ENCODE results near the gene ALG9. TPM values are rescaled to one million over a fixed set of nuclear protein-coding genes. Genes with fewer than 3 reads are reported as not detected.

The ALG9 gene
- total RNA-seq, 2 donors from 2014 or later: 25.3 to 26.6 TPM

- Histone ChIP-seq H3K9ac (ENCODE audit: extremely low read depth, low read length, poor library complexity, severe bottlenecking) (no peak overlapping the region), H3K4me3 (ENCODE audit: low read length) (no peak overlapping the region), H3K4me1 (ENCODE audit: control insufficient read depth, insufficient read depth, low read length) (no peaks in the 10 kb centered on the region), H3K36me3 (ENCODE audit: control insufficient read depth, insufficient read depth, low read length) (peaks cover 35% of the 10 kb centered on the region), H3K27me3 (ENCODE audit: control insufficient read depth, insufficient read depth, low read length, poor library complexity, severe bottlenecking) (no peaks in the 10 kb centered on the region), H3K27ac (ENCODE audit: low read depth, low read length) (no peak overlapping the region), H3K9me3 (ENCODE audit: control insufficient read depth, low read length) (peaks cover 3% of the 10 kb centered on the region)
- WGBS, 2 experiments (ENCODE audit: insufficient coverage in 1 of 2, insufficient read length in 1 of 2): 100% methylated on average over 1 of the region's 2 CpGs; no CpG with 5 or more reads in 1 of the 2 experiments
- Mint-ChIP-seq H3K27ac (no peak overlapping the region), H3K27me3 (ENCODE audit: insufficient read depth) (no peaks in the 10 kb centered on the region), H3K4me3 (no peak overlapping the region), H3K4me1 (peaks cover 1% of the 10 kb centered on the region), H3K36me3 (ENCODE audit: low read depth) (peaks cover 24% of the 10 kb centered on the region), H3K9me3 (no peaks in the 10 kb centered on the region)
- DNase-seq: no peak
- TF ChIP-seq CTCF (conservative IDR thresholded peaks at IDR 0.05): no peak
Observed at GRCh38 chr11:111852103-111852502, 19.3 kb downstream of the ALG9 start.

GRCh38 chr11:111851636-111852035 lies 19.7 kb downstream of the ALG9 start:
- H3K9ac ChIP-seq (ENCODE audit: extremely low read depth, low read length, poor library complexity, severe bottlenecking): no peak overlapping the region
- H3K4me1 Mint-ChIP-seq: peaks cover 6% of the 10 kb centered on the region
- no peaks in the 10 kb centered on the region for H3K27me3 Mint-ChIP-seq (ENCODE audit: insufficient read depth)
- H3K36me3 ChIP-seq (ENCODE audit: control insufficient read depth, insufficient read depth, low read length): peaks cover 34% of the 10 kb centered on the region
- H3K27ac Mint-ChIP-seq: no peak overlapping the region
- peaks cover 23% of the 10 kb centered on the region for H3K36me3 Mint-ChIP-seq (ENCODE audit: low read depth)
- no peak overlapping the region for H3K27ac ChIP-seq (ENCODE audit: low read depth, low read length)
- H3K27me3 ChIP-seq (ENCODE audit: control insufficient read depth, insufficient read depth, low read length, poor library complexity, severe bottlenecking): no peaks in the 10 kb centered on the region
- H3K4me1 ChIP-seq (ENCODE audit: control insufficient read depth, insufficient read depth, low read length): peaks cover 2% of the 10 kb centered on the region
- H3K9me3 ChIP-seq (ENCODE audit: control insufficient read depth, low read length): peaks cover 3% of the 10 kb centered on the region
- peak; percentile 72 for TF ChIP-seq CTCF (conservative IDR thresholded peaks at IDR 0.05)
- H3K9me3 Mint-ChIP-seq: no peaks in the 10 kb centered on the region
- no peak overlapping the region for H3K4me3 ChIP-seq (ENCODE audit: low read length)
- no peak for DNase-seq
- H3K4me3 Mint-ChIP-seq: no peak overlapping the region

- Histone ChIP-seq H3K9ac (ENCODE audit: extremely low read depth, low read length, poor library complexity, severe bottlenecking) (no peak overlapping the region), H3K27me3 (ENCODE audit: control insufficient read depth, insufficient read depth, low read length, poor library complexity, severe bottlenecking) (no peaks in the 10 kb centered on the region), H3K9me3 (ENCODE audit: control insufficient read depth, low read length) (peaks cover 3% of the 10 kb centered on the region), H3K36me3 (ENCODE audit: control insufficient read depth, insufficient read depth, low read length) (peaks cover 39% of the 10 kb centered on the region), H3K4me1 (ENCODE audit: control insufficient read depth, insufficient read depth, low read length) (peaks cover 6% of the 10 kb centered on the region), H3K27ac (ENCODE audit: low read depth, low read length) (no peak overlapping the region), H3K4me3 (ENCODE audit: low read length) (no peak overlapping the region)
- Mint-ChIP-seq H3K27me3 (ENCODE audit: insufficient read depth) (no peaks in the 10 kb centered on the region), H3K4me1 (peaks cover 9% of the 10 kb centered on the region), H3K27ac (no peak overlapping the region), H3K9me3 (no peaks in the 10 kb centered on the region), H3K36me3 (ENCODE audit: low read depth) (peaks cover 23% of the 10 kb centered on the region), H3K4me3 (no peak overlapping the region)
- no peak for DNase-seq
- WGBS, 2 experiments (ENCODE audit: insufficient coverage in 1 of 2, insufficient read length in 1 of 2): 85 to 91% methylated on average over 4 to 7 of the region's 8 CpGs
- TF ChIP-seq CTCF (conservative IDR thresholded peaks at IDR 0.05): no peak
Observed at GRCh38 chr11:111851067-111851466, 20.3 kb downstream of the ALG9 start.
